ENCODE results near the gene ALB.

- TF ChIP-seq, protein P1, sequence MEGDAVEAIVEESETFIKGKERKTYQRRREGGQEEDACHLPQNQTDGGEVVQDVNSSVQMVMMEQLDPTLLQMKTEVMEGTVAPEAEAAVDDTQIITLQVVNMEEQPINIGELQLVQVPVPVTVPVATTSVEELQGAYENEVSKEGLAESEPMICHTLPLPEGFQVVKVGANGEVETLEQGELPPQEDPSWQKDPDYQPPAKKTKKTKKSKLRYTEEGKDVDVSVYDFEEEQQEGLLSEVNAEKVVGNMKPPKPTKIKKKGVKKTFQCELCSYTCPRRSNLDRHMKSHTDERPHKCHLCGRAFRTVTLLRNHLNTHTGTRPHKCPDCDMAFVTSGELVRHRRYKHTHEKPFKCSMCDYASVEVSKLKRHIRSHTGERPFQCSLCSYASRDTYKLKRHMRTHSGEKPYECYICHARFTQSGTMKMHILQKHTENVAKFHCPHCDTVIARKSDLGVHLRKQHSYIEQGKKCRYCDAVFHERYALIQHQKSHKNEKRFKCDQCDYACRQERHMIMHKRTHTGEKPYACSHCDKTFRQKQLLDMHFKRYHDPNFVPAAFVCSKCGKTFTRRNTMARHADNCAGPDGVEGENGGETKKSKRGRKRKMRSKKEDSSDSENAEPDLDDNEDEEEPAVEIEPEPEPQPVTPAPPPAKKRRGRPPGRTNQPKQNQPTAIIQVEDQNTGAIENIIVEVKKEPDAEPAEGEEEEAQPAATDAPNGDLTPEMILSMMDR (IDR thresholded peaks at IDR 0.05), result no peak
- TF ChIP-seq POLR2AphosphoS5 (IDR thresholded peaks at IDR 0.05) (no peak), EP300 (IDR thresholded peaks at IDR 0.05) (no peak)
Observed at GRCh38 chr4:73381214-73381613, 22.9 kb upstream of the ALB start.

Data from esophagus muscularis mucosa (tissue), 4 donors.